H1 (cell line): ENCODE data around the gene DEAF1.

Experiments used
- ASH2L ChIP-seq: fragments of 200-600, 300-600 bp; sonication (generic); IDR thresholded peaks from one replicate; pipeline ENCODE4 v1.7.1; 2017; ENCODE audit warnings: low read length
- CREB1 ChIP-seq: IDR thresholded peaks from 2 replicates; pipeline ENCODE4 v1.6.1; 2012; ENCODE audit warnings: inconsistent platforms
- EZH2 ChIP-seq: fragments of 200-600 bp; sonication (generic); IDR thresholded peaks from 2 replicates; pipeline ENCODE4 v1.7.1; 2012; ENCODE audit warnings: low read depth, mild to moderate bottlenecking, moderate library complexity, low read length, inconsistent platforms; ENCODE audit not compliant: severe bottlenecking
- PHF8 ChIP-seq: fragments of 200-600 bp; sonication (generic); conservative IDR thresholded peaks from 2 replicates; pipeline ENCODE4 v1.7.1; 2012; ENCODE audit warnings: low read depth, mild to moderate bottlenecking, inconsistent platforms, low read length, moderate library complexity
- POLR2A ChIP-seq, 2 experiments: IDR thresholded peaks; 1 replicate in 1 of 2; 2 replicates in 1 of 2; pipeline ENCODE4 v1.6.1; 2011; ENCODE audit warnings: low read depth in 2 of 2, low read length in 2 of 2, mild to moderate bottlenecking in 2 of 2; ENCODE audit errors: control extremely low read depth in 1 of 2
- SP1 ChIP-seq: IDR thresholded peaks from 2 replicates; pipeline ENCODE4 v1.6.1; 2011; ENCODE audit warnings: low read depth, low read length
- TF ChIP-seq, protein P1 (sequence below), 3 experiments: IDR thresholded peaks; 1 replicate in 2 of 3; 2 replicates in 1 of 3; pipeline versions ENCODE4 v1.5.1 to v1.6.1; 2011; ENCODE audit warnings: low read length in 3 of 3, mild to moderate bottlenecking in 3 of 3, inconsistent platforms in 2 of 3, low read depth in 1 of 3, moderate library complexity in 1 of 3; ENCODE audit not compliant: insufficient read depth in 1 of 3; ENCODE audit errors: control extremely low read depth in 1 of 3

DNA sequence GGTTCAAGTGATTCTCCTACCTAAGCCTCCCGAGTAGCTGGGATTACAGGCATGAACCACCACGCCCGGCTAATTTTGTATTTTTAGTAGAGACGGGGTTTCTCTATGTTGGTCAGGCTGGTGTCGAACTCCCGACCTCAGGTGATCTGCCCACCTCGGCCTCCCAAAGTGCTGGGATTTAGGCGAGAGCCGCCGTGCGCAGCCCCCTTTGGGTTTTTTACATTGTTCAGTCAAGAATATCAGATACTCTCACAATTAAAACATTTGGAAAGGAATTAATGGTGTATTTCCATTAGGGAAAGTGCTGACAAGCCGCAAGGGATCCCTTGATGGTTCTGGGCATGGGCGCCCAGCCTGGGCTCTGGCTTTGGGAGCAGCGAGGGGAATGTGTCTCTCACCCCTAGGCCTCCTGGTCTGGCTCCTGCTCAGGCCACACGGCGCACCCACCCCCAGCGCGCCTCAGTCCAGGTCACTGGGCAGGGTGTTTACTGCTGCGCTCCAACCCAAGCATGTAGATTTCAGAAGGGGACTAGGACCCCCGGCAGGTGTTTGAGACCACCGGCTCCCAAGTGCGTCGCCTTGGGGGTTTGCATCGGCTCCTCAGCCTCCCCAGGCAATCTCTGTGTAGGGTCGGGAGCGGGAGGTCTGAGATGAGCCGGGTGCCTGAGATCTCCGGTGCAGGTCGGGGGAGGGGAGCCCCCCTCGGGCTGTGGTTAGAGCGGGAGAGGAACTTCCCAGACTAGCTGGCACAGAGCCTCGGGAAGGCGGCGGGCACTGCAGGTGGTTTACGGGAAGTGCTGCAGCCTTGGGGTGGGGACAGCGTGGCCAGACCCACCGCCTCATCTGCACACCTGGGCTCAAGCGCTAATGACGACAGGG is 78.5 kb downstream of the DEAF1 start:
- TF ChIP-seq EZH2 (no peak), ASH2L (no peak), SP1 (no peak), CREB1 (no peak), POLR2A (IDR thresholded peaks at IDR 0.05; ENCODE audit: control extremely low read depth in 1 of 2, low read depth in 2 of 2, low read length in 2 of 2) (no peak), PHF8 (no peak)
- TF ChIP-seq, protein P1, sequence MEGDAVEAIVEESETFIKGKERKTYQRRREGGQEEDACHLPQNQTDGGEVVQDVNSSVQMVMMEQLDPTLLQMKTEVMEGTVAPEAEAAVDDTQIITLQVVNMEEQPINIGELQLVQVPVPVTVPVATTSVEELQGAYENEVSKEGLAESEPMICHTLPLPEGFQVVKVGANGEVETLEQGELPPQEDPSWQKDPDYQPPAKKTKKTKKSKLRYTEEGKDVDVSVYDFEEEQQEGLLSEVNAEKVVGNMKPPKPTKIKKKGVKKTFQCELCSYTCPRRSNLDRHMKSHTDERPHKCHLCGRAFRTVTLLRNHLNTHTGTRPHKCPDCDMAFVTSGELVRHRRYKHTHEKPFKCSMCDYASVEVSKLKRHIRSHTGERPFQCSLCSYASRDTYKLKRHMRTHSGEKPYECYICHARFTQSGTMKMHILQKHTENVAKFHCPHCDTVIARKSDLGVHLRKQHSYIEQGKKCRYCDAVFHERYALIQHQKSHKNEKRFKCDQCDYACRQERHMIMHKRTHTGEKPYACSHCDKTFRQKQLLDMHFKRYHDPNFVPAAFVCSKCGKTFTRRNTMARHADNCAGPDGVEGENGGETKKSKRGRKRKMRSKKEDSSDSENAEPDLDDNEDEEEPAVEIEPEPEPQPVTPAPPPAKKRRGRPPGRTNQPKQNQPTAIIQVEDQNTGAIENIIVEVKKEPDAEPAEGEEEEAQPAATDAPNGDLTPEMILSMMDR (IDR thresholded peaks at IDR 0.05; ENCODE audit: control extremely low read depth in 1 of 3, insufficient read depth in 1 of 3, low read depth in 1 of 3, low read length in 3 of 3): no peak
